ENCODE measurements around the gene ARHGEF33.

Gene ARHGEF33

DNA sequence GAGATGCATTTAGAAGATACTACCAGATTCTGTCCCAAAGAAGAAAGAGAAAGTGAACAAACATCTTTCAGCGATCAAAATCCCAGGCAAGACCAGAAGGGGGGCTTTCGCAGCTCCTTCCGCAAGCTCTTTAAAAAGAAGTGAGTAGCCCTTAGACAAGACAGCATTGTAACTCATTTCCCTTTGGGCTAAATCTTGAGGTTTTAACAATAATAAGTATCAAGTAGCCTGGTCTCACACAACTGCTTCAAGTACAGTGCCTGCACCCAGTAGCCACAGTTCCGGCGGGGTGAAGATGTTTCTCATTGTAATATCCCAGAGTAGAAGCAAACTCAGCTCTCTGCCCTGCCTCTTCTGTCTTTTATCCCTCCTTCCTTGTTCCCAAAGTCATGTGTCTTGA lies 76.3 kb downstream of the ARHGEF33 start:
- DNase-seq: no peak

GRCh38 chr2:38966678-38967077 lies 77.0 kb downstream of the ARHGEF33 start:
- DNase-seq: no peak

DNA sequence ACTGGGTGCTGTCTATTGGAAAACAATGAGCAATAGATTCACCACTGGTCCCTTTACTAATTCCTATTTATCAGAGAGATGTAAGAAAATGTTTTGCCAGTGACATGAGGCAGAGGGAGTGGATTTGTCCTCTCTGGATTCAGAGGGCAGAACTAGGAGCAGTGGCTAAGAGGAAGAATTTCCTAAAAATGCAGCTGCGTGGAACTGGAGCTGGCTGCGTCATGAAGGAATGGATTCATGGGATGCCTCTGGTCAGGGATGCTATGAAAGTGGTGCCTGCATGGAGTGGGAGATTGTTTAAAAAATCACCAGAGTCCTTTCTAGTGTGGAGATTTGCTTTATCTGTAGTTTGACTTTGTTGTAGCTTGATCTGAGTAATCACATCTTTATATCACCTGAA lies 78.3 kb downstream of the ARHGEF33 start:
- no peak for DNase-seq

- no peak for DNase-seq
Observed at GRCh38 chr2:38971377-38971776, 81.7 kb downstream of the ARHGEF33 start.

DNA sequence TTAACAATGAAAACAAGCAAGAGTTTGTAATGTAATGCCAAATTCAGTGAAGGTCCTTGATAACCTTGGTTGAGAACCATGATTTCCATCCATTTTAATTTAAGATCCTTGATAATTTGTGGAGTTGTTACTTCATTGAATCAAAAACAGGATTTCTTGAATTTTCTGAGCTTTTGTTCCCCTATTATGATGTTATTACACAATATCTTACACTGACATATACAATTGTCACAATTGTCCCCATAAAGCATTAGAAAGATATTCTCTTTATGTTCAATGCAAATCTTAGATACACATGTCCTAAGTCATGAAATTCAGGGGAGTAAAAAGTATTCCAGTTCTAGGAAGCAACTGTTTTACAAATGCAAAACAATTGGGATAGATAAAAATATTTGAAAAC lies 83.6 kb downstream of the ARHGEF33 start:
- DNase-seq: no peak

- no peak for DNase-seq
Observed at GRCh38 chr2:38975042-38975441, 85.4 kb downstream of the ARHGEF33 start.

DNA sequence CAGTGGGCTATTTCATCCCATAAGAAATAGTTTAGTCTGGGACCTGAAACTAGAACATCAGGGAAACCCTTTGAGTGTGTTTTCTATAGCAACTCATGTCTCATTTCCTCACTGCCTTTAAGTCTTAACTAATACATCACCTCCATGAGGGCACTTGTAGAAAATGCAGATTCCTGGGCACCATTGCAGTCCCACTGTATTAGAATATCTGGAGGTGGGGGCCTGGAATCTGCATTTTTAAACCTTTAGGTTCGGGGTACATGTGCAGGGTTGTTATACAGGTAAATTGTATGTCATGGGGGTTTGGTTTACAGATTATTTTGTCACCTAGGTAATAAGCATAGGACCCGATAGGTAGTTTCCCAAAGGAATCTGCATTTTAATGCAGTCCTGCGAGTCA lies 87.4 kb downstream of the ARHGEF33 start:
- no peak for DNase-seq

GRCh38 chr2:38978296-38978903 lies 88.7 kb downstream of the ARHGEF33 start:
- no peak for DNase-seq

- no peak for DNase-seq
Observed at GRCh38 chr2:38978908-38979307, 89.2 kb downstream of the ARHGEF33 start.

- no peak for DNase-seq
Observed at GRCh38 chr2:38981003-38981669, 91.5 kb downstream of the ARHGEF33 start.

GRCh38 chr2:38981670-38982357 lies 92.1 kb downstream of the ARHGEF33 start:
- DNase-seq: no peak

DNA sequence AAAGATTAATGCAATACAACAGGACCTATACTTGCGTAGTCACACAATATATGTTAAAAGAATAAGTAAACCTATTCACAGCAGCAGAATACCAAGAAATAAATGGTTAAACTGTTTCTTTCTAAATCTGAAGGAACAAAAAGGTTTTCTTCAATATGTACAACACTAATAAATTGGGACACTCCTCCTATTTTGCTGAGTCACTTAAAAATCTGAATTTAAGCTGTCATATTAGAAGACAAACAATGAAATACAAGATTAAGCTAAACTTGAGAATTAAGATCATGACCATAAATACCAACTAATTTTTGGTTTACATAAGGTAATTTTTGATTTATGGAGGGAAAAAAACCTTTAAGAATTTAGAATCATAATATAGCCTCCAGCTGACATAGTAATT lies 92.8 kb downstream of the ARHGEF33 start:
- no peak for DNase-seq

DNA sequence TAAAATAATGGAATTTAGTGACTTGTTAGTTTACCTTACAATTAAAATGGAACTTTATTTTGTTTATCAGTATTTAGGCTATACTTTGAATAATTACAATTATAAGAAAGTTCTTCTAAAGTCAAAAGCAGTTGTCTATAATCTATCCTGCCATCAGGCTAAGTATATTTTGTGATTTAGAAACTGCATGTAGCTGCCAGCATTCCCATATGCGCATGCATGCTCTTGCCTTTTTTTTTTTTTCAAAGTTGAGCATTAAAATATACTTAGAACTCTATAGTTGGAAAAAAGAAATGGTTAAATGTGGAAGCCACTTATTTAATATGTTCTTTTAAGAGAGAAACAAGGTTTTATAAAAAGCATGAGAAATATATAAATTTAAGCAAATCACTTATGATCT lies 99.0 kb downstream of the ARHGEF33 start:
- DNase-seq: no peak

DNA sequence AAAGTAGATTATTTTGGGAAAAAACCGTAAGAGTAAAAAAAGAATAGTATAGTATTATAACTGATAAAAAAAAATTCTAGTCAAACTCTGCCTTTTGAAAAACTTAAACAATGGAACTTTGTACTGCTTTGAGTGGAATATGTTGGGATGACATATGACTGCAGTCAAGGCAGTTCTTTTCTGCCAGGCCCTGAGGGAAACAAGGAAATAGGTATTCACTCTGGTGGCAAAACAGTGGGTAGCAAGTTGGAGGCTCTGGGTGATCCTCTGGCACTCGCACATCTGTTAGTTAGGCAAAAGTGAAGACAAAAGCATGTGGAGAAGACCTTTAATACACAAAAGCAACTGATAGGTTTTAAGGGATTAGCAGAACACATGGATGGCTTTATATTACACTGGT lies 102.2 kb downstream of the ARHGEF33 start:
- DNase-seq: no peak

DNA sequence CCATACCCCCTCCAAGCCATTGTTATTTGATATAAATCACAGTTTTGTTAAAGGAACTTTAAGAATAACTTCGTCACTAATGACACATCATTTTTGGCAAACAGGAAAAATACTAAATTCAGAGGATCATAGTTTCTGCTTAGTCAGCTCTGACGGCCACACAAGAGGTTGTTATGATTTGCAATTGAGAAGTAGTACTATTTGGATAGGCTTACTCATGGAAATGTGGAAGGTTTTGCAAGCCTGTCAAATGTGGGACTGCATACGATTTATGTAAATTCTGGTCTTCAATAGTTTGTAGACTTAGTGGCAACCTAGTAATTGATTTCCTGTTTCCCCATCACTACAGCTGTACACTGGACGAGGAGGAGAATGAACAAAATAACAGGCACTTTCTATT lies 108.1 kb downstream of the ARHGEF33 start:
- no peak for DNase-seq

- DNase-seq: no peak
Observed at GRCh38 chr2:39000552-39000951, 110.9 kb downstream of the ARHGEF33 start.

DNA sequence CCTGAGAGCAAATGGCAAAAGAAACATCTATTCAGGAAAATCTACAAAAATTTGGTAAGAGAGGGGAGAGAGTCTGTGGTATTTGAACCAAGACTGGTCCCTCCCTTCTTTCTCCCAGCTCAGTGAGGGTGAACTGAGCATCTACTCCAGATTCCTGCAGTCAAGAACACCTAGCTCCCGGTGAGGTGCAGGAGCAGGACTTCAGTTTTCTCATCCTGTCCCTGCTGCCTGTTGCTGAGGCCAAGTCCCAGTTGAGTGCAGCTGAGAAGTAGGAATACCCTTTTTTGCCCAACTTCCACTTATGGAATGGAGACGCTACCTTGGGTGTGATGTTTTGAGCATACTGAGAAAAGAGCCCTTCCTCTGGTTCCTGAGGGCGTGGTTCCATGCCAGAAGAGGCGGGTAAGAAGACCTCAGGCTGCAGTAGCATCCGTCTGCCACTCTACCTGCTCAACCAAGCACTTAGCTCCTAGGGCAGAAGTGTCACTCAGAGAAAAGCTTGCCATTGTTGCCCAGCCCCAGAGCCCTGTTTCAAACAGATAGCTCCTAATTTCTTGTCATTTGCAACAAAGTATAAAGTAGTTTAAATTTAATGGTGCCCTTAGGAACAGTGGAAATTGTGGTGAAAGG lies 118.3 kb downstream of the ARHGEF33 start:
- DNase-seq: no peak

GRCh38 chr2:39008665-39009064 lies 119.0 kb downstream of the ARHGEF33 start:
- no peak for DNase-seq

- DNase-seq: no peak
Observed at GRCh38 chr2:39013871-39014270, 124.2 kb downstream of the ARHGEF33 start.

DNA sequence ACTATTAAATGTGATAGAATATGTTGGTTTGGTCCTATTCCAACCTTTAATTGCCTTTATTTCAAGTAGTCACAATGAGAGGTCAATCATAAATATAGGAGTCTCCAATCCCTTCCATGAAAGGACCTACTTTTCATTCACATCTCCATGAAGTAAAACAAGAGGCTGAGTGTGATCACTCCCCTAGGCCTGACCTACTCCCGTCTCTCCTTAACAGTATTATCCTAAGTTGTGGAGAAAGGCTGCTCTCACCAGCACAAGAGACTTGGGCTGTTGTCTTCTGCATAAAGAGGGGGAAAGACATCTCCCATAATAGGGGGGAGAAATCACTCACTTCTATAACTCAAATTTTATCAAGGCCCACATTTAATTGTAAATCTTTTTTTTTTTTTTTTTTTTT lies 125.7 kb downstream of the ARHGEF33 start:
- DNase-seq: no peak

DNA sequence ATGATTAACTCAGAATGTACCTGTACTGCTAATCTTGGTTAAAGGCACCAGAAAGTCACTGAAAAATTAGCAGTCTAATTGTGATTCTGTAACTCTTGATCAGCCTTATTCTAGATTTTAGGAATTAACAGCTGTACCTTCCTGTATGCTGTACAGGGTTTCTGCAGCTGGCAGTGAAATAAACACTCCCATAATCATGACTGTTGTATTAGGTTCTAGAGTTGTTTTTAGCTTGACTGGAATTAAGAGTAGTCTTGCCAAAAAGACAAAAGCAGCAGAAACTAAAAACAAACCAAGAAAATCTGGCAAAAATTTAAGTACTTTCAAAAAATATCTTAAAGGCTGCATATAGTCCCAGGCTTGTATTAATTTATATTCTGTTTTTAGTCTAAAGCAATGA lies 127.7 kb downstream of the ARHGEF33 start:
- no peak for DNase-seq

GRCh38 chr2:39018638-39019037 lies 129.0 kb downstream of the ARHGEF33 start:
- DNase-seq: no peak

- DNase-seq: no peak
Observed at GRCh38 chr2:39020383-39020782, 130.7 kb downstream of the ARHGEF33 start.

GRCh38 chr2:39022642-39023235 lies 133.1 kb downstream of the ARHGEF33 start:
- no peak for DNase-seq
